ENCODE results near the gene HLCS. TPM values are rescaled to one million over a fixed set of nuclear protein-coding genes. Genes with fewer than 3 reads are reported as not detected.

HLCS gene
- total and polyA plus RNA-seq, 10 of the 15 experiments (the other 5 are each of a cell fraction or from before 2014, with no cell fraction given), result 1.5 to 12.7 (median 9.6) TPM

- TF ChIP-seq CUX1 (IDR thresholded peaks at IDR 0.05; ENCODE audit: insufficient replicate concordance, low read depth, low read length), result no peak
These were observed 5.7 kb downstream of the HLCS start (continued) for GRCh38 chr21:36960676-36961284.

GRCh38 chr21:36959020-36959835, 7.2 kb downstream of the HLCS start:
- CTCF ChIA-PET, result interaction anchor here (1.3 kb wide), 1 partner anchor 17 kb away, joined by 3 read pairs; no protein-coding TSS in a partner anchor
- TF ChIP-seq USF1 (IDR thresholded peaks at IDR 0.05; ENCODE audit: borderline replicate concordance, extremely low read length, insufficient read depth, low read depth, low read length) (no peak), HDAC2 (IDR thresholded peaks at IDR 0.05) (no peak), FOXK2 (IDR thresholded peaks at IDR 0.05) (no peak), ESRRA (IDR thresholded peaks at IDR 0.05; ENCODE audit: low read length) (no peak), ATF7 (IDR thresholded peaks at IDR 0.05; ENCODE audit: low read depth) (no peak), NFYA (IDR thresholded peaks at IDR 0.05; ENCODE audit: borderline replicate concordance, low read depth, low read length) (no peak), EED (IDR thresholded peaks at IDR 0.05; ENCODE audit: low read depth) (no peak), NR2C1 (IDR thresholded peaks at IDR 0.05) (no peak), ZZZ3 (IDR thresholded peaks at IDR 0.05; ENCODE audit: control insufficient read depth, insufficient read length, low read depth) (no peak), RELB (IDR thresholded peaks at IDR 0.05; ENCODE audit: low read depth) (no peak), TBL1XR1 (IDR thresholded peaks at IDR 0.05; ENCODE audit: low read depth, low read length) (no peak), MXI1 (IDR thresholded peaks at IDR 0.05; ENCODE audit: low read depth, low read length) (no peak), NFIC (IDR thresholded peaks at IDR 0.05; ENCODE audit: low read depth, low read length) (no peak)

More at GRCh38 chr21:36959020-36959835, 7.2 kb downstream of the HLCS start:
- no TSS peak for BruUV-seq (replicated peaks)
- DNase-seq (ENCODE audit: low read depth, low spot score) (no peak), FAIRE-seq (no peak), ATAC-seq (no peak)
- WGBS (ENCODE audit: insufficient coverage, insufficient replicate concordance, low lambda C conversion rate, missing lambda C conversion rate), result 94% methylated on average over 17 of the region's 17 CpGs
- in situ Hi-C loops (cut with MboI) (no loop called here), intact Hi-C loops (cut with micrococcal nuclease; ENCODE audit: unreplicated experiment) (no loop called here)
- H3K36me3 ChIP-seq (ENCODE audit: control insufficient read depth in 2 of 2, insufficient read depth in 2 of 2, low read length in 1 of 2), result no peaks in the 10 kb centered on the region
- no peak overlapping the region for H3K27ac ChIP-seq (ENCODE audit: control insufficient read depth, insufficient read depth)
- POLR2A ChIA-PET, result interaction anchor here (0.5 kb wide), 1 partner anchor 521 kb away, joined by 3 read pairs; no protein-coding TSS in a partner anchor
- SMC1A ChIA-PET (ENCODE audit: uncharacterized antibody, unreplicated experiment), result no interaction called here
- no peaks in the 10 kb centered on the region for H3K4me1 ChIP-seq (ENCODE audit: control insufficient read depth, insufficient read depth, low read length)
- no peaks in the 10 kb centered on the region for H3K27me3 ChIP-seq (replicated peaks in 1 of 2; ENCODE audit: control insufficient read depth in 2 of 2, insufficient read depth in 2 of 2, low read length in 1 of 2)
- no peaks in the 10 kb centered on the region for H3K79me2 ChIP-seq (ENCODE audit: control insufficient read depth, insufficient read depth, low read length)
- no peaks in the 10 kb centered on the region for H3K9me3 ChIP-seq (replicated peaks; ENCODE audit: control insufficient read depth, insufficient read depth, low read length)
- no peak overlapping the region for H3K9ac ChIP-seq (ENCODE audit: control insufficient read depth, insufficient read depth, low read length)
- H2AFZ ChIP-seq (ENCODE audit: control insufficient read depth, low read depth, low read length), result no peak overlapping the region
- H3K4me2 ChIP-seq (ENCODE audit: control insufficient read depth, insufficient read depth), result no peak overlapping the region
- no peaks in the 10 kb centered on the region for H4K20me1 ChIP-seq (ENCODE audit: control insufficient read depth, insufficient read depth)
- RAD21 ChIA-PET (ENCODE audit: unreplicated experiment), result no interaction called here
- no peak overlapping the region for H3K4me3 ChIP-seq

Data from GM12878 (cell line).